Stimulated activated CD8-positive, alpha-beta memory T cell treated with anti-CD3 and anti-CD28 coated beads, Interleukin-7, amount 100 ng/mL, for 24 hours (primary cell): Measurements from ENCODE around the gene ARIH1.
A peak's percentile ranks its signal among the peaks of the same experiment; 100 is the strongest.

Experiments
- DNase-seq: peaks from one replicate; pipeline ENCODE4 v3.0.0-alpha.2; 2020; ENCODE audit warnings: low read depth

ARIH1 gene

DNA sequence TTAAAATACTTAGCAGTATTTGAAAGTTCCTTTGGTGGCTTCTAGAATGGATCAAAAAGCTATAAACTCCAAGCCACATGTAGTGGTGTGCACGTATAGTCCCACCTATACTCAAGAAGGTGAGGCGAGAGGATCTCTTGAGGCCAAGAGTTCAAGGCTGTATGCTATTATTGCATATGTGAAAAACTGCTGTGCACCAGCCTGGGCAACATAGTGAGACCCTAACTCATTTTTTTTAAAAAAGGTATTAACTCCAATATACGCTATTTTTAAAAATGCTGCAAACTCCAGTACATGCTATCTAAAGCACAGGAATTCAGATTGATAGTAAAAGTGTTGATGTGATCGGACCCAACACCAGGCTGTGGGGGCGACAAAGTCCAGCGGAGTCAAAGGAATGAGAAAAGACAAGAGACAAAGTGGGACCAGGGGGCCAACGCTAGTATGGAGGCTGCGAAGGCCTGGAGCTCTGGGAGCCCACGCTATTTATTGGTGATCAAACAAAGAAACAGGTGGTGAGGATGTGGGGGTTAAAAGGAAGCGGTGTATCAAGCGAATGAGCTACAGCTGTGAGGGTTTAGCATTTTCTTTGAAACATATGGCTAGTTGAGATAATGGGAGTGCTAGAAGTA is 66.6 kb downstream of the ARIH1 start:
- no peak for DNase-seq

DNA sequence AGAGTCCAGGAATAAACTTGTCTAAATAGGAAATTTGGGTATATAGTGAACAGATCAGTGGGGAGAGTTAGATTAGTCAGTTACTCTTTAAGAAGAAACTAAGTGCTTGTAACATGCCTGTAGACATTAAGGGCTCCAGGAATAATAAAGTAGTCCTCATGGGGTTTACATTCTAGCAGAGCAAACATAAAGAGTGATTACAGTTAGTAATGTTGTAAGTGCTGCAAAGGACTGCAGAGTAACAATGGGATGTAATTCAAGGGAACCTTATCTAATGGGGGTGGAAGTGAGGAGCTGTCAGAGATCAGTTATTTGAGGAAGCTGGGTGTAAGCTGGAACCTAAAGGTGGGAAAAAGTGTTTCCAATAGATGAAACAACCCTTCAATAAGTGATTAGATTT is 67.5 kb downstream of the ARIH1 start:
- DNase-seq = no peak

DNA sequence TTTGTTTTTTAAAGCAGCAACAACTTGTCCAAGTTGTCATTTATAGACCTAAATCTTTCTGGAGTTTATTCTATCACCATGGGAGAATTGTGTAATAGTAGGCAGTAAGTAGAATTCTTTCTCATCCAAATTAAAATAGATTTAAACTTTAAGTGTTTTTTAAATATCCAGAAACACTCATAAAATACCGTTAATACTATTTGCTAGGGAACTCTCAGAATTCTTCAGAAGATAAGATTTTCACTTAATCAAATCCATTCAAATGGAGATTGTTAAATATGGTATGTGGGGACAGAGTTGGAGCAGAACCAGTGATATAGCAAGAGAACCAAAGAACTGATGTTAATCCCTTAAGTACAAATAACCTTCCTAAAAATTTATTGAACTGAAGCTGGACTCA is 71.0 kb downstream of the ARIH1 start:
- DNase-seq = no peak

GRCh38 chr15:72554471-72555425 is 80.6 kb downstream of the ARIH1 start:
- peak; percentile 14 for DNase-seq

GRCh38 chr15:72559781-72560180 is 85.7 kb downstream of the ARIH1 start:
- no peak for DNase-seq

GRCh38 chr15:72560458-72560857 is 86.3 kb downstream of the ARIH1 start:
- DNase-seq = no peak

DNA sequence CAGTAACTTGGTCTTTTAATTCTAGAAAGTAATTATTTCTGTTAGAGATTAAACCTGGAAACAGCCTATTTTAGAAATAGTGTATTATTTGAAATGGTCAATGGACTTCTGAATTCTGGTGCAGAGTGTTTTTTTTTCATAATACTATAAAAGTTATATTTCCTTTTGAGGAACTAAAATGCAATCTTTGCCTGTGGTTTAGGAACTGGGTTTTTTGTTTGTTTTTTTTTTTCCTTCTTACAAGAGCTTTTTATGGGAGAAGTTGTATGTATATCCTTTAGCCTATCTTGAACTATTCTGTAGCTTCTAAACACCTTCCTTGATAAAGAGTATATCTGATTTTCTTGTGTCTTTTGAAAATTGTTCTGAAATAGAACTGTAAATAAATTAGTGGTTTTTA is 88.3 kb downstream of the ARIH1 start:
- DNase-seq = no peak

GRCh38 chr15:72562878-72563277 is 88.7 kb downstream of the ARIH1 start:
- no peak for DNase-seq

DNA sequence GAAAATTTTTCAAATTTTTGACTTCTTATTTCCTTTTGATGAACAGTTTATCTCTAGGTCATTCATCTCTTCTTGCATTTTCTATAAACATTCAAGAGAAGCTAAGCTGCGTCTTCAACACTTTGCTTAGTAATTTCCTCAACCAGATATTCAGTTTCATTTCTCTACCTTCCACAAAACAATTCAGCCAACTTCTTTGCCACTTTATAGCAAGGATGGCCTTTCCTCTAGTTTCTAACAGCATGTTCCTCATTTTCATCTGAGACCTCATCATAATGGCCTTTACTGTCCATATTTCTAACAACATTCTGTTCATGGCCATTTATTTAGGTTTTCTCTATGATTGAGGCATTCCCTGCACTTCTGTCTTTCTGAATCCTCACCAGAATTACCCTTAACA is 90.0 kb downstream of the ARIH1 start:
- no peak for DNase-seq

DNA sequence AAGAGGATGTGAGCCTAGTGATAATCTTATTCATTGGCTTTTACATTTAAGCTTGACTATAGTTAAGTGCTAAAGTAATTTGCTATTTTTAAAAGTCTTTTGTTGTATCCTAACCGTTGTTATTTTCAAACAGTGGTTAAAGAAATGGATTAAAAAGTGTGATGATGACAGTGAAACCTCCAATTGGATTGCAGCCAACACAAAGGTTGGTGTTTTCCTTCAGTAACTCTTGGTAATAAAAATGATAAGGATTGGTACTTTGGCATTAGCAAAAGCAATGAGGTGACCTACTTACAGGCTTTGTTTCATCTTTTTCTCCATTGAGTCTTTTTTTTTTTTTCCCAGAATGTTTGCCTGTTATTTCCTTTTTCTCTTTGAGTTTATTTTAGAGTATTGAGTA is 92.8 kb downstream of the ARIH1 start:
- DNase-seq = no peak

GRCh38 chr15:72570059-72570458 is 95.9 kb downstream of the ARIH1 start:
- no peak for DNase-seq

DNA sequence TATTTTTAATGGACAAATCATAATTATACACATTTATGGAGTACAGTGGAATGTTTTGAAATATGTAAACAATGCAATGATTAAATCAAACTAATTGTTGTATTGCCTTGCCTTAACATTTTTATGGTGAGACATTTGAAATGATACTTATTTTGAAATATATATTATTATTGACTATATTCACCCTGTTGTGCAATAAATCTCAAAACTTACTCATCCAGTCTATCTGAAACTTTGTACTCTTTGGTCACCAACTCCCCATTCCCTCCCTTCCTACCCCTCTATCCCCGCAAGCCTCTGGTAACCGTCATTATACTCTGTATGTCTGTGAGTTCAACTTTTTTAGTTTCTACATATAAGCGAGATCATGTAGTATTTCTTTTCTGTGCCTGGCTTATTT is 105.7 kb downstream of the ARIH1 start:
- DNase-seq = no peak

- DNase-seq = no peak
Measured at GRCh38 chr15:72584006-72584405, 109.9 kb downstream of the ARIH1 start.

GRCh38 chr15:72585025-72585424 is 110.9 kb downstream of the ARIH1 start:
- no peak for DNase-seq

DNA sequence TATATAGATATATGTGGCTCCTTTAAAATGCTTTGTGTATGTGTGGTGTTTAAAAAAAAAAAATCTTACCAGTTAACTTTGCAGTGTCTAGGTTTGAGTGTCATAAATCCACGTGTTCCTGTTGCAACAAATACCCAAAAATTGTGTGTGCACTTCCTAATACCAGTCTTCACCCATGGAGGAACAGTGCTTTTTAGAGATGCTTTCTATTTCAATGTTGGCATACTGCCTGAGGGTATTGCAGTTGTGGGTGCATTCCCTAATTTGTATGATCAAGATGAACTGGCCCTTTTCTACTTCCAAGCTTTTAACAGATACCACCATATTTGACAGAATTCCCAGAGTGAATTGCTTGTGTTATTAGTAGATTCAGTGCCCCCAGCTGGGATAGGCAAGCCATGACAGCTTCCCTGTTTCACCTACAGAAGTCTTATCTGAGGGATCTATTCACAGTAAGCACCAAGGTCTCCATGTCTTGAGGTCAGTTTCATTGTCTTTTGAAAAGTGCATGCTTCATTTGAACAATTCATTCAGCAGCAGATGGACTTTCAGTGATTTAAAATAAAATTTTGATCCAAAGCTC is 111.4 kb downstream of the ARIH1 start:
- DNase-seq = no peak

GRCh38 chr15:72588096-72588495 is 114.0 kb downstream of the ARIH1 start:
- DNase-seq = no peak

DNA sequence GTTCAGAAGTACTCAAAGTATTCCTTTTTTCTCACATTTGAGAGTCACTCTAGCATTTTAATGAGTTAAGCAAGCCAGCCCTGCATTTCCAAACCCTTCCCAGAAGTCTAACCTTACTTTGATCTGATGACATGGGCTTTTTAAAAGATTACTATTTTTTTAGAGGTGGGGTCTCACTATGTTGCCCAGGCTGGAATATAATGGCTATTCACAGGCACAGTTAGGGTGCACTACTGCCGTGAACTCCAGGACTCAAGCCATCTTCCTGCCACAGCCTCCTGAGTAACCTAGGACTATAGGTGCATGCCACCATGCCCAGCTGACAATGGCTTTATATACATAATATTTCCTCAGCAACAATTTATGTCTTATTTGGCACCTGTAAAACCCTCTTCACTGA is 116.3 kb downstream of the ARIH1 start:
- no peak for DNase-seq

DNA sequence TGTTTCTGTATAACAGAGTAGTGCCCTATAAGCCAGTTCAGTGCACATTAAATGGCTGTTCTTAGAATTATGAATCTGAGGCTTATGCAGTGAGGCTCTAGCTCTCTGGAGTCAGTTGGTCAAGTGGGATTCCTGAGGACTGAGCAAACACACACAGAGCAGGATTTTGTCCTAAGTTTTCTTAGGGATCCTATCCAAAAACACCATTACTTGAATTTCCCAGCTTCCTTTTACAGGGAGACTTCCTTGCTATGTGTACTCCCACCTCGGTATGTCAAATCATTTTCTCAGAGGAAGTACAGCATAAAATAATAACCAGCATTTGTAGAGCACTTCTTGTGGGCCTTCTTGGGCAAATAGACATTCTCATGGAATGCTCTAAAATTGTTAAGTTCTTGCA is 117.2 kb downstream of the ARIH1 start:
- no peak for DNase-seq

DNA sequence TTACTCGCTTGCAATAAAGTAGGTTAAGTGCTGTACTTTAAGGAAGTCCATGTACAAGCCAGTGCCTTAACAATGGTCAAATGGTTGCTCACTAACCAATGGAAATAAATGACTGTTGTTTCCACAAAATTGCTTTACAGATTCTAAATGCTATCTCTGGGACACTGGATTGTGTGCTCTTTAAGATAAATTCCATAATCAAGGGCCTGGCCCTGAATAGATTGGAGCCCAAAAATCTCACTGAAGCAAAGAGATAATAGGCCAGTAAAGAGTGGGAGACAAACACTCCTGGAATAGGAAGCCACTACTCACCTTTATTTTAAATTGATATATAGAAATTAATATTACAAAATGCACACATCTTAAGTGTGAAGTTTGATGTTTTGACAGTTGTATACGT is 118.0 kb downstream of the ARIH1 start:
- no peak for DNase-seq

DNA sequence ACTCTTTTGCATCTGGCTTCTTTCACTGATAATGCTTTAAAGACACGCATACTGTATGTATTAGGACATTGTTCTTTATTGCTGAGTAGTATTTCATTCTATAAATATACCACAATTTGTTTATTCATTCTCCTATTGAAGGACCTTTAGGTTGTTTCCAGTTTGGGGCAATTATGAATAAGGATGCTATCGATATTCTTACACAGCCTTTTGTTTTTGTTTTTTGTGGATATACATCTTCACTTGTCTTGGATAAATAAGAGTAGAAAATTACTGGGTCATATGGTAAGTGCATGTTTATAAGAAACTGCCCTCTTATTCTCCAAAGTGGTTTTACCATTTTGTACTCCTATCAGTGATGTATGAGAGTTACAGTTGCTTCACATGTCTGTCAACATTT is 118.5 kb downstream of the ARIH1 start:
- no peak for DNase-seq

DNA sequence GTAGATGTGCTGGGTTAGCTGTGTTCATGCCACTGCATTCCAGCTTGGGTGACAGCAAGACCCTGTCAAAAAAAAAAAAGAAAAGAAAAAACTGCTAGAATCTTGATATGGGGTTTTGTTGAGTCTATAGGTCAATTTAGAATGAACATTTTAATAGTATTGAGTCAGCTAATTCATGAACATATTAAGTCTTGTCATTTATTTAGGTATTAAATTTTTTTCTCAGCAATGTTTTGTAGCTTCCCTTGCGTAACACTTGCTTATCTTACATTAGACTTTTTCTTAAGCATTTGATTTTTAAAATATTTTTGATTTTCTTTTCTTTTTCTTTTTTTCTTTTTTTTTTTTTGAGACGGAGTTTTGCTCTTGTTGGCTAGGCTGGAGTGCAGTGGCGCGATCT is 119.7 kb downstream of the ARIH1 start:
- DNase-seq = no peak

GRCh38 chr15:72599855-72600464 is 125.8 kb downstream of the ARIH1 start:
- DNase-seq = no peak

- no peak for DNase-seq
Measured at GRCh38 chr15:72604794-72605193, 130.7 kb downstream of the ARIH1 start.
